ENCODE results near the gene CDKL2. TPM values are rescaled to one million over a fixed set of nuclear protein-coding genes. Genes with fewer than 3 reads are reported as not detected.
A peak's percentile ranks its signal among the peaks of the same experiment; 100 is the strongest.

CDKL2 gene
- total and polyA plus RNA-seq, 2 experiments from 2014 or later: 1.8 to 3.1 TPM

DNA sequence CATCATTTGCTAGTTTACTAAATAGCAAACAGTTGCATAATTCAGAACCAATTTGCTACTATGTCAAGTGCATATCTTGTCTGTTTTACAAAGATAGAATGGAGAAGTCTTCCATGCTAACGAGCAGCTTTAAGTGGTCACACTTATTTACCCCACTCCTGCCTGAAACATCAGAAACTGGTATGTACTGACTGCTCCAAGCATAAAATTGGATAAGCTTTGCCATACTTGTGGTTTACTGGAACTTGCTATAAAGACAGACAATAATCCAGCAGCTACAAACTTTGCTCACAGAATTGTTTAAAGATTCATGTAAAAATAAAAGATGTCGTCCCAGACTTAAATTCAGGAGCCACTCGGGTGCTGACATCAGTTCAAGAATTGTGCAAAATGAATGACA is 13.3 kb upstream of the CDKL2 start (continued):
- TF ChIP-seq, protein P1, sequence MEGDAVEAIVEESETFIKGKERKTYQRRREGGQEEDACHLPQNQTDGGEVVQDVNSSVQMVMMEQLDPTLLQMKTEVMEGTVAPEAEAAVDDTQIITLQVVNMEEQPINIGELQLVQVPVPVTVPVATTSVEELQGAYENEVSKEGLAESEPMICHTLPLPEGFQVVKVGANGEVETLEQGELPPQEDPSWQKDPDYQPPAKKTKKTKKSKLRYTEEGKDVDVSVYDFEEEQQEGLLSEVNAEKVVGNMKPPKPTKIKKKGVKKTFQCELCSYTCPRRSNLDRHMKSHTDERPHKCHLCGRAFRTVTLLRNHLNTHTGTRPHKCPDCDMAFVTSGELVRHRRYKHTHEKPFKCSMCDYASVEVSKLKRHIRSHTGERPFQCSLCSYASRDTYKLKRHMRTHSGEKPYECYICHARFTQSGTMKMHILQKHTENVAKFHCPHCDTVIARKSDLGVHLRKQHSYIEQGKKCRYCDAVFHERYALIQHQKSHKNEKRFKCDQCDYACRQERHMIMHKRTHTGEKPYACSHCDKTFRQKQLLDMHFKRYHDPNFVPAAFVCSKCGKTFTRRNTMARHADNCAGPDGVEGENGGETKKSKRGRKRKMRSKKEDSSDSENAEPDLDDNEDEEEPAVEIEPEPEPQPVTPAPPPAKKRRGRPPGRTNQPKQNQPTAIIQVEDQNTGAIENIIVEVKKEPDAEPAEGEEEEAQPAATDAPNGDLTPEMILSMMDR (conservative IDR thresholded peaks at IDR 0.05; ENCODE audit: low read depth in 2 of 2): no peak
- TF ChIP-seq EZH2 (IDR thresholded peaks at IDR 0.05; ENCODE audit: low read depth, unreplicated experiment) (no peak), ZNF331 (CRISPR knock-in tag; IDR thresholded peaks at IDR 0.05; ENCODE audit: low read depth) (no peak), STAT1 (IDR thresholded peaks at IDR 0.05; ENCODE audit: unreplicated experiment) (no peak), JUNB (IDR thresholded peaks at IDR 0.05; ENCODE audit: unreplicated experiment) (no peak), EZH2phosphoT487 (IDR thresholded peaks at IDR 0.05; ENCODE audit: unreplicated experiment) (no peak), CREB1 (CRISPR knock-in tag; IDR thresholded peaks at IDR 0.05; ENCODE audit: low read depth) (no peak)
- TF ChIP-seq, protein P2, sequence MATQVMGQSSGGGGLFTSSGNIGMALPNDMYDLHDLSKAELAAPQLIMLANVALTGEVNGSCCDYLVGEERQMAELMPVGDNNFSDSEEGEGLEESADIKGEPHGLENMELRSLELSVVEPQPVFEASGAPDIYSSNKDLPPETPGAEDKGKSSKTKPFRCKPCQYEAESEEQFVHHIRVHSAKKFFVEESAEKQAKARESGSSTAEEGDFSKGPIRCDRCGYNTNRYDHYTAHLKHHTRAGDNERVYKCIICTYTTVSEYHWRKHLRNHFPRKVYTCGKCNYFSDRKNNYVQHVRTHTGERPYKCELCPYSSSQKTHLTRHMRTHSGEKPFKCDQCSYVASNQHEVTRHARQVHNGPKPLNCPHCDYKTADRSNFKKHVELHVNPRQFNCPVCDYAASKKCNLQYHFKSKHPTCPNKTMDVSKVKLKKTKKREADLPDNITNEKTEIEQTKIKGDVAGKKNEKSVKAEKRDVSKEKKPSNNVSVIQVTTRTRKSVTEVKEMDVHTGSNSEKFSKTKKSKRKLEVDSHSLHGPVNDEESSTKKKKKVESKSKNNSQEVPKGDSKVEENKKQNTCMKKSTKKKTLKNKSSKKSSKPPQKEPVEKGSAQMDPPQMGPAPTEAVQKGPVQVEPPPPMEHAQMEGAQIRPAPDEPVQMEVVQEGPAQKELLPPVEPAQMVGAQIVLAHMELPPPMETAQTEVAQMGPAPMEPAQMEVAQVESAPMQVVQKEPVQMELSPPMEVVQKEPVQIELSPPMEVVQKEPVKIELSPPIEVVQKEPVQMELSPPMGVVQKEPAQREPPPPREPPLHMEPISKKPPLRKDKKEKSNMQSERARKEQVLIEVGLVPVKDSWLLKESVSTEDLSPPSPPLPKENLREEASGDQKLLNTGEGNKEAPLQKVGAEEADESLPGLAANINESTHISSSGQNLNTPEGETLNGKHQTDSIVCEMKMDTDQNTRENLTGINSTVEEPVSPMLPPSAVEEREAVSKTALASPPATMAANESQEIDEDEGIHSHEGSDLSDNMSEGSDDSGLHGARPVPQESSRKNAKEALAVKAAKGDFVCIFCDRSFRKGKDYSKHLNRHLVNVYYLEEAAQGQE (IDR thresholded peaks at IDR 0.05; ENCODE audit: unreplicated experiment): no peak

DNA sequence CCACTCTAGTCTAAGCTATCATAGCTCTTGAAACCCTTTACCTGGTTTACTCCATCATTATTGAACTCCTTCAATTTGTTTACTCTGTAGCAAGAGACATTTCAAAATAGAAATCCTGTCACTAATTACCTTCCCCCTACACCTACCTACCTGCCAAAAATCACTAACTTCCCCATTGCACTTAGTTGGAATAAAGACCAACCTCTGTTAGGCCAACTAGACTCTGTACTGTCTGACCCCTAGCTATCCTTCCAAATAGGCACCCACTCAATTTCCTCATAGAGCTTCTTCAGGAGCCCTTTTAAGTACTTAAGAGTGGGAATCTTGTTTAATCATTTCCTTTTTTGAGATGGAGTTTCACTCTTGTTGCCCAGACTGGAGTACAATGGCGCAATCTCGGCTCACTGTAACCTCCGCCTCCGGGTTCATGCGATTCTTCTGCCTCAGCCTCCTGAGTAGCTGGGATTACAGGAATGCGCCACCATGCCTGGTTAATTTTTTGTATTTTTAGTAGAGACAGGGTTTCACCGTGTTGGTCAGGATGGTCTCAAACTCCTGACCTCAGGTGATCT is 8.9 kb upstream of the CDKL2 start:
- TF ChIP-seq POLR2AphosphoS5 (IDR thresholded peaks at IDR 0.05; ENCODE audit: low read depth) (0 out of 2 replicates have a peak, but pooled peaks have one; percentile 9), ZNF114 (CRISPR knock-in tag; IDR thresholded peaks at IDR 0.05) (no peak)
- peaks cover 7% of the 10 kb centered on the region for H3K36me3 ChIP-seq (ENCODE audit: insufficient read depth)
- peaks cover 7% of the 10 kb centered on the region; the same call in 1 of the 2 replicates for H3F3A ChIP-seq (replicated peaks; ENCODE audit: low read depth)
- peak overlapping the region; percentile 52; the same call in 1 of the 2 replicates for H3K27ac ChIP-seq (ENCODE audit: low read depth)
- peak; percentile 19; the same call in 2 of the 3 replicates for ATAC-seq
- no peak for DNase-seq (ENCODE audit: low spot score)
- no peak overlapping the region for H3K4me2 ChIP-seq
- no peak overlapping the region for H3K4me3 ChIP-seq
- 0 out of 2 replicates have a peak, but pooled peaks cover 1% of the 10 kb centered on the region for H3K79me2 ChIP-seq (replicated peaks; ENCODE audit: insufficient read depth)
- Mint-ChIP-seq H3K27me3 (ENCODE audit: insufficient read depth, low read depth, poor library complexity) (peaks cover 5% of the 10 kb centered on the region), H3K9me3 (no peaks in the 10 kb centered on the region; the same call in 2 of the 3 replicates), H3K27ac (no peak overlapping the region), H3K36me3 (ENCODE audit: low read depth) (peaks cover 24% of the 10 kb centered on the region), H3K4me3 (no peak overlapping the region), H3K4me1 (peaks cover 5% of the 10 kb centered on the region; the same call in 2 of the 3 replicates)
- no peak overlapping the region for H2AFZ ChIP-seq
- no peaks in the 10 kb centered on the region for H3K27me3 ChIP-seq (ENCODE audit: insufficient read depth)
- H3K9me2 ChIP-seq (ENCODE audit: insufficient read depth): no peaks in the 10 kb centered on the region
- H3K4me1 ChIP-seq (ENCODE audit: insufficient read depth): no peaks in the 10 kb centered on the region
- peaks cover 7% of the 10 kb centered on the region; the same call in 1 of the 2 replicates for H4K20me1 ChIP-seq (replicated peaks; ENCODE audit: insufficient read depth)
